Fibroblast of villous mesenchyme (primary cell): ENCODE results near the gene ACVR2A. TPM values are rescaled to one million over a fixed set of nuclear protein-coding genes. Genes with fewer than 3 reads are reported as not detected.

Experiments used
- DNase-seq: peaks from one replicate; pipeline ENCODE4 v3.0.0-alpha.2; 2010; ENCODE audit warnings: low read depth
- H3K4me3 ChIP-seq: 2 replicates; pipeline ENCODE4 v1.5.1; 2011; ENCODE audit warnings: low read depth, mild to moderate bottlenecking, low read length
- CTCF ChIP-seq: IDR thresholded peaks from 2 replicates; pipeline ENCODE4 v1.5.1; 2012; ENCODE audit warnings: low read depth, mild to moderate bottlenecking, low read length; ENCODE audit not compliant: insufficient read depth
- total RNA-seq: library from RNA; depleted of rRNA; stranded (reverse); fragments of >200 nt; gene quantifications from 2 replicates; pipeline ENCODE4 v1.2.3, GENCODE V29; 2012

ACVR2A gene
- total RNA-seq, result 13.2 and 25.9 TPM in 2 replicates

DNA sequence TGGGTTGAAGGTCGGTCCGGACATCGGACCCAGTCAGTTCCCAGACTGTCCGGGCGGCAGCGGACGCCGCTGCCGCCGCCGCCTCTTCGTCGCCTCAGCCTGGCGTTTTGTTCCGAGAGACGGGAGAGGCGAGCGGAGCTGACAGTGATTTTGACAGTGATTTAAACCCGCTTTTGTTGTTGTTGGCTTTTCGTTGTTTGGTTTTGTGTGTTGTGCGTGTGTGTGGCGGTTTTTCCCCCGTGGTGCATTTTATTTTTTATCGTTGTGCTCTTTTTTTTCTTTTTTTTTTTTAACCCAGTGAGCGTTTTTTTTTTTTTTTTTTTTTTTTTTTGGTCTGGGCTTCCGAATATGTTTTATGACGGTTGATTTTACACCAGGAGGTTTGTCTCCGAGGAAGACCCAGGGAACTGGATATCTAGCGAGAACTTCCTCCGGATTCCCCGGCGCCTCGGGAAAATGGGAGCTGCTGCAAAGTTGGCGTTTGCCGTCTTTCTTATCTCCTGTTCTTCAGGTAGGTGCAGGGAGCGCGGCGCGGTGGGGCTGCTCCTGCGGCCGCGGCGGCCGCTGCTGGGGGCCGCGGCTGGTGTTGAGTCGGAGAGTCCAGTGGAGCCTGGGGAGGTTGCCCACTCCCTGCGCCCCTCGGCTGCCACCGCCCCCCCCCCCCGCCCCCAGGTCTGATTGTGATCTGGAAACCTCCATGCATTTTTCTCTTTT is at the start of gene ACVR2A:
TSS of gene ACVR2A (plus strand) at position 333 of the 714 bp plus-strand sequence. CDS start at position 457, 124 bp downstream.
- TF ChIP-seq CTCF, result no peak
- DNase-seq, result peak; percentile 29
- peak within 1 kb of the TSS; percentile 82 for H3K4me3 ChIP-seq

- H3K4me3 ChIP-seq, result no peak overlapping the region
- TF ChIP-seq CTCF, result no peak
- DNase-seq, result no peak
These were observed 44.5 kb upstream of the ACVR2A start for GRCh38 chr2:147800316-147800715.

DNA sequence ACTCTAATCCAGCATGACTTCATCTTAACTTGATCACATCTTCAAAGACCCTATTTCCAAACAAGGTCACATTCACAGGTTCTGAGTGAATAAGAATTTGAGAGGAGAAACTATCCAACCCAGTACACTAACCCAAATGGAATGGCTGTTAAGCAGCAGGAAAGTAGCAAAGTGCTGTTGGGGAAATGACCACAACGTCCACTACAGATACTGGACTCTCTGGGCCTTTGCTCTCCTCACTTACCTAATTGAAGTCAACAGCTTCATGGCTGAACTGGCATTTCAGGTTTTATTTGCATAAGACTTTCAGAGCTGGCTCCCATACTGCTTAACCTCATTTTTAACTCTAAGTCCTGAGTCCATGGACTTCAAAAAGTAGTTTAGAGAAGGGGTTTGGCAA is 38.0 kb upstream of the ACVR2A start:
- no peak for DNase-seq
- TF ChIP-seq CTCF, result no peak

DNA sequence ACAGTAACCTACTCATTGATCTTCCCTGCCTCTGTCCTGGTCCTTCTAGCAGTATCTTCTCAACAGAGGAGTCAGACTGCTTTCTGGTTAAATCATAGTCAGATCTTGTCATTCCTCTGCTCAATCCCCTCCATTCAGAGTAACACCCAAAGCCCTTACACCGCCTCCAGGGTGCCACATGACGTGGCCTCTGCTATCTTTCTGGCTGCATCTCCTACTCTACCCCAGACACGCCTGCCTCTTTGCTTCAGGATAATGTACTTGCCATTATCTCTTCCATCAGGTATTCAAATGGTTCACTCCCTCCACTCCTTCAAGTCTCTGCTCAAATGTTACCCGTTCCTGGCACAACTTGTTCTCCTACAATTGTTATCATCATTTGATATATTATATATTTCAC is 36.3 kb upstream of the ACVR2A start:
- DNase-seq, result no peak
- no peak overlapping the region for H3K4me3 ChIP-seq
- no peak for TF ChIP-seq CTCF

More for the DNA sequence above, 38.0 kb upstream of the ACVR2A start:
- H3K4me3 ChIP-seq, result no peak overlapping the region

DNA sequence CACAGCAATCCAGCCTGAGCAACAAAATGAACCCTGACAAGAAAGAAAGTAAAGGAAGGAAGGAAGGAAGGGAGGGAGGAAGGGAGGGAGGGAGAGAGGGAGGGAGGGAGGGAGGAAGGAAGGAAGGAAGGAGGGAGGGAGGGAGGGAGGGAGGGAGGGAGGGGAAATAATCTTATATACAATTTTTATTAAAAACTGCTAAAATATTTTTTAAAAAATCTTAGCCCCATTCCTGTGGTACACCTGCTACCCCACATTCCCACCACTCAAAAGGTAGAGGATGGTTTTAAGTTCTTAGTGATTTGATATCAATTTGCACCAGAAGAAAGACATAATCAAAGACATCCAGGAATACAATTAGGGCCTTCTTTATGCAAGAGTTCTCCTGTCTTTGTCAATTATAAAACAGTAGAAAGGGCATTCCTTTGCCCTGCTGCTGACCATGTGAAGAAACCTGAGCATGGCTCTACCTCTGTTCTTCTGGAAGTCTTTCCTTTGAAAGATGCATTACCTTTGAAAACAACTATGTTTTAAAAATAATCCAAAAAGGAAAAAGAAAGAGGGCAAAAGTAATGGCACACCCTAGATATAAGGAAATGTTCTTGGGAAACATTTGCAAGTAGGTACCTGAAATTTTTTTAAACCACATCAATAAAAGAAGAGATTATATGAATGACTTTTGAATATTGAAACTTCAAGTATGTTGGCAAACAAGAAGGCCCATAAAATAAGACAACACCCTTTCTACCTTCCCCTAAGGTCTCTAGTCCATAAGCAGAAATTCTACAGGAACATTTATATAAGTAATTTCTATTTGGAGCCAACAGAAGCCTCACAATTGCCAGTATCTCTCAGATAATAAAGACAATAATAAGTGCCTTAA is 33.7 kb upstream of the ACVR2A start:
- H3K4me3 ChIP-seq, result no peak overlapping the region
- no peak for TF ChIP-seq CTCF

GRCh38 chr2:147818741-147819140 is 26.1 kb upstream of the ACVR2A start:
- no peak for TF ChIP-seq CTCF
- DNase-seq, result peak; percentile 37
- H3K4me3 ChIP-seq, result no peak overlapping the region

More for the DNA sequence above, 33.7 kb upstream of the ACVR2A start:
- no peak for DNase-seq
